G401 (cell line): Measurements from ENCODE around the gene GPC4. TPM values are rescaled to one million over a fixed set of nuclear protein-coding genes. Genes with fewer than 3 reads are reported as not detected.

ENCODE experiments used
- DNase-seq: peaks from one replicate; pipeline ENCODE4 v3.0.0-alpha.2; 2015; ENCODE audit warnings: low spot score
- in situ Hi-C: cut with HindIII; loops from 2 replicates; pipeline ENCODE4 v1.10.0; 2016; ENCODE audit warnings: low sequenced_read_pairs, mixed read lengths
- total RNA-seq: library from RNA; depleted of rRNA; stranded (reverse); fragments of >200 nt; shearing (Covaris generic); gene quantifications from 2 replicates; pipeline ENCODE4 v1.2.3, GENCODE V29; 2014; rRNA removed

GPC4 gene
- total RNA-seq, 1 experiment from 2014 or later = 28.1 TPM

DNA sequence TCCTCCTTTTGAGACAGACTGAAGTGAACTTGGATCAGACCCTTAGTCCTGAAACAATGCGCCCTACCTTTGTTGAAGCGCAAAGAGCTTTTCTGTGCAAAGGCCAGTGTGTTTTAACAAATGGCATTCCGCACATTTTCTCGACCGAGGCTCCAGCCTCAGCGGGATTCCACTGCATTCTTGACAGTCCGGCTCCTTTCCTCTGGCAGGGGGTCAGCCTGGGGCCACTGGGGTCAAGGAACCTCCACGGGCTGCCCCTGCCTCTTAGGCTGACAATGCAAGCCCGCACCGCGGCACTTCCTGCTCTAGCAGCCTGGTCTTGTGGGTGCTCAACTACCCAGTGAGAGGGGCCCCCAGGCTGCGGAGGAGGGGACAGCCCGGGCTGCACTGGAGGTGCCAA is 150.0 kb downstream of the GPC4 start:
- in situ Hi-C loops = no loop called here
- DNase-seq = peak; percentile 50

DNA sequence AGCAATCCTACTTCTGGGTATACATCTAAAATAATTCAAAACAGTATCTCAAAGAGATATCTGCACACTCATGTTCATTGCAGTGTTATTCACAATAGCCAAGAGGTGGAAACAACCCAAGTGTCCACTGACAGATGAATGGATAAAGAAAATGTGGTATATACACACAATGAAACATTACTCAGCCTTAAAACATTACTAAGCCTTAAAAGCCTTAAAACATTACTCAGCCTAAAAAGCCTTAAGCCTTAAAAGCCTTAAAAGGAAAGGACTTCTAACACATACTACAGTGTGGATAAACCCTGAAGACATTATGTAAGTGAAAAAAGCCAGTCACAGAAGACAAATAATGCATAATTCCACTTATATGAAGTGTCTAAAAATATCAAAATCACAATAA is 156.8 kb downstream of the GPC4 start:
- in situ Hi-C loops = no loop called here
- DNase-seq = no peak

DNA sequence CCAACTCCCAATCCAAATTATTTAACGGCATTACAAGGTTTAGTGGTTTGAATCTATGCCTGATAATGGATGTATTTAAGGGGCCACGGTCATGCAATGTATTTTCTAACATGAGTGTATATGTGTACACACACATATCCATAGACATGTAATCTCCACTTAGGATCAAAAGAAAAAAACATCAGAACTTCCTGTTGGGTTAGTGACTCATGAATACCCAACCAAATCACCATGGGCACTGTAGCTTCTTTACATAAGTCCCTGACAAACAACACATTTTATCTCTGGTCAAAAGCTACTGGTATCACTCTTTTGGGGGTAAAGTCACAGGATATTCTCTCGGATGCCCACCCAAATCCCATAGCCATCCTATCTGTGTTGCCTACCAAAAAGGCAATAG is 160.6 kb downstream of the GPC4 start:
- DNase-seq = no peak
- in situ Hi-C loops = no loop called here

DNA sequence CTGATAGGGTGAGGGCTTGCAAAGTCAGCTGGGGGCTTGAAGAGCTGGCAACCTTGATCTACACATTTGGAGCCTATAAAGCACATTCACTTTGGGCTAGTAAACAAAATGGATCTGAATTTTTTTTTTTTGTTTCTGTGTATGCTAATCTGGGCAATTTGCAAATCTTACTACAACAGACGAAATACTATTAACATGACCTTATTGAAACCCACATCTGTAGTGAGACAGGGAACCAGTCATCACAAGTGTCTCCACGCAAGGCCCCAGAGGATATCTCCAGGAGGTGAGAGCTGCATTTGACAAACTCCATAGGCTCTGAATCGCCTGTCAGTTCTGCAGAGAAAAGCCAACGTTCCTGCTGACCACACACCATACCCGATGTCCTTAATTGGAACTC is 164.1 kb downstream of the GPC4 start:
- DNase-seq = no peak
- in situ Hi-C loops = no loop called here

DNA sequence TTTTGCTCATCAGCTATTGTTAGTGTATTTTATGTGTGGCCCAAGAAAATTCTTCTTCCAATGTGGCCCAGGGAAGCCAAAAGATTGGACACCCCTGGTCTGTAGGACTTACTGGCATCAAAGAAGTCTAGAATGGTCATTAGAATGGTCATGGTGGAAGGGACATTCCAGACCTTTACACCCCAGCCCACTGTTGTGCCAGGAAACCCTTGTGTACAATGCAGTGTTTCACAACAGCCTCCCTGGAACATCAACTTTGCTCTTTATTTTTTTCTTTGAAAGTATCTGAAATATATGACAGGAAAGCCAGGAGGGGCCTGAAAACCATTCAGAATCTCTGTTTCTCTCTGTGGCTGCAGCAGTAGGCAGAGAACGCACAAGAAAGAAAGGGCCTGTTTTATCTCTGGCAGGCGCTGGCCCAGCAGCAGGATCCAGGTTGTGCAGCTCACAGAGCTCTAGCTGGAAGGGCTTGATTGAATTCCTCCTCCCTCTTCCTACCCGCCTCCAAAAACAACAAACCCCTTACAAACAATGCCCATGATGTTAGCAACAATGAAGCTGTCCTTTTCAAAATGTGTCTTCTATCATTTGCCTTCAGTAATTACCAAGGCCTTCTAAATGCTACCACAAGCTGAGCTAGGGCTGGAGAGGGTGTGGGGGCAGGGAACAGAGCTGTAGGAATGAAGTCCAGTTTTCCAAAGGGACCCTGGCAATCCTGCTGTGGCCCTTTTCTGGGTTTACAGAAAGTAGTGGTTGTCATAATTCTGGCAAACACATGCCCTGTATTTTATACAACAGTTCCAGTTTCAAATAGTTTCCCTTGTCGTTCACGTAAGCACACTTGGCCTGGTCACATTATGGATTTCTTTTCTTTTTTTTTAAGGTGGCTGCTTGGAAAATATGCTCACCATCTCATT is 164.8 kb downstream of the GPC4 start:
- DNase-seq = no peak
- in situ Hi-C loops = no loop called here

Other genes with a start within 250 kb of the GPC4 start
- gene TFDP3, start 197.1 kb downstream of the GPC4 start, total RNA-seq = 0.80 TPM in 1 of 2 replicates, not detected in the other